Endodermal cell (in vitro differentiated cells): ENCODE results near the gene SGTB. TPM values are rescaled to one million over a fixed set of nuclear protein-coding genes. Genes with fewer than 3 reads are reported as not detected.
A peak's percentile ranks its signal among the peaks of the same experiment; 100 is the strongest.

Source experiments
- DNase-seq: peaks from one replicate; pipeline ENCODE4 v3.0.0-alpha.2; 2017
- H3K27ac ChIP-seq: 2 replicates; pipeline ENCODE4 v1.5.1; 2013; ENCODE audit warnings: mild to moderate bottlenecking, low read depth, low read length, moderate library complexity
- H3K27me3 ChIP-seq: 2 replicates; pipeline ENCODE4 v1.6.1; 2013; ENCODE audit warnings: mild to moderate bottlenecking, low read length, moderate library complexity; ENCODE audit not compliant: insufficient read depth, control insufficient read depth, poor library complexity, severe bottlenecking
- H3K36me3 ChIP-seq: 2 replicates; pipeline ENCODE4 v1.7.0; 2013; ENCODE audit warnings: mild to moderate bottlenecking, low read length, moderate library complexity; ENCODE audit not compliant: control insufficient read depth, insufficient read depth
- H3K4me1 ChIP-seq: one replicate; pipeline ENCODE4 v1.7.0; 2013; ENCODE audit warnings: low read length; ENCODE audit not compliant: control insufficient read depth, insufficient read depth
- H3K4me3 ChIP-seq: 2 replicates; pipeline ENCODE4 v1.5.1; 2013; ENCODE audit warnings: mild to moderate bottlenecking, low read length, moderate library complexity
- H3K9ac ChIP-seq: 2 replicates; pipeline ENCODE4 v1.6.1; 2013; ENCODE audit warnings: mild to moderate bottlenecking, low read length, moderate library complexity; ENCODE audit not compliant: poor library complexity, severe bottlenecking; ENCODE audit errors: extremely low read depth
- H3K9me3 ChIP-seq: 2 replicates; pipeline ENCODE4 v1.6.1; 2013; ENCODE audit warnings: mild to moderate bottlenecking, low read length, moderate library complexity; ENCODE audit not compliant: control insufficient read depth
- H3K27ac Mint-ChIP-seq: 2 replicates; pipeline ENCODE4 v1.8.0; 2020; ENCODE audit warnings: mixed read lengths
- H3K27me3 Mint-ChIP-seq: 2 replicates; pipeline ENCODE4 v1.8.0; 2021; ENCODE audit warnings: mild to moderate bottlenecking, mixed read lengths; ENCODE audit not compliant: insufficient read depth
- H3K36me3 Mint-ChIP-seq: 2 replicates; pipeline ENCODE4 v1.8.0; 2020; ENCODE audit warnings: low read depth, mixed read lengths
- H3K4me1 Mint-ChIP-seq: 2 replicates; pipeline ENCODE4 v1.8.0; 2020; ENCODE audit warnings: mixed read lengths
- H3K4me3 Mint-ChIP-seq: 2 replicates; pipeline ENCODE4 v1.8.0; 2020; ENCODE audit warnings: mild to moderate bottlenecking, moderate library complexity, mixed read lengths
- H3K9me3 Mint-ChIP-seq: 2 replicates; pipeline ENCODE4 v1.8.0; 2020; ENCODE audit warnings: mild to moderate bottlenecking, mixed read lengths
- WGBS, 2 experiments: methylation state at CpG; one replicate each; pipeline versions ENCODE4 v1.1.5 to v1.1.7; 2013; ENCODE audit warnings: missing lambda C conversion rate in 2 of 2, mixed read lengths in 1 of 2; ENCODE audit not compliant: insufficient coverage in 1 of 2, insufficient read length in 1 of 2; 5-methylcytosine and 5-hydroxymethylcytosine counted together
- total RNA-seq, 2 donors: library from RNA; stranded (reverse); fragmentation: NEBNext Ultra II Directional in 1 of 2; extraction: Animal tissue kit (Norgen Biotek cat#: 25700) in 1 of 2; gene quantifications; 2 replicates in 1 of 2; 3 replicates in 1 of 2; pipeline ENCODE4 v1.2.1, GENCODE V29; 2021
- TF ChIP-seq, protein P1 (sequence below): fragments of 200-600 bp; sonication (generic); conservative IDR thresholded peaks from 2 replicates; pipeline ENCODE4 v1.5.0; 2021; ENCODE audit warnings: antibody characterized with exemption, mild to moderate bottlenecking

The SGTB gene
- total RNA-seq, 2 donors from 2014 or later = 14.6 to 17.9 TPM

DNA sequence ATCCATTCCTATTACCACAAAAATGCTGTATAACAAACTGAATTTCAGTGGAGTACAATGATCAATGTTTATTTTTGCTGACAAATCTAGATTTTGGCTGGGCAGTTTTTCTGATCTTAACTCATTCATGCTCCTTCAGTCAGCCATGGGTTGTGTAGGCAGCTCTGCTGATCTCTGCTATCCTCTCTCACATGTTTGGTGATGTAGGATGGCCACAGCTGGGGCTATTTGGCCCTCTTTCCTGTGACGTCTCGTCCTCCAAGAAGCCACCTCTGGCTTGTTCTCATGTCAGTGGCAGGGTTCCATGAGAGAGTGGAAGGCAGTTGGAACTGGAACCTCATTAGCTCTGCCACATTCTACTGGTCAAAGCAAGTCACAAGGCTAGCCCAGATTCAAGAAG lies 9.0 kb upstream of the SGTB start:
- Mint-ChIP-seq H3K36me3 (peaks cover 11% of the 10 kb centered on the region), H3K4me3 (no peak overlapping the region), H3K4me1 (peaks cover 13% of the 10 kb centered on the region), H3K27ac (peak overlapping the region; percentile 29), H3K9me3 (no peaks in the 10 kb centered on the region), H3K27me3 (no peaks in the 10 kb centered on the region)
- DNase-seq = no peak
- Histone ChIP-seq H3K4me1 (no peaks in the 10 kb centered on the region), H3K27me3 (no peaks in the 10 kb centered on the region), H3K4me3 (no peak overlapping the region), H3K36me3 (no peaks in the 10 kb centered on the region), H3K9me3 (no peaks in the 10 kb centered on the region), H3K9ac (no peak overlapping the region), H3K27ac (no peak overlapping the region)
- WGBS, 2 experiments = 91 to 100% methylated on average over 1 to 2 of the region's 2 CpGs
- TF ChIP-seq, protein P1, sequence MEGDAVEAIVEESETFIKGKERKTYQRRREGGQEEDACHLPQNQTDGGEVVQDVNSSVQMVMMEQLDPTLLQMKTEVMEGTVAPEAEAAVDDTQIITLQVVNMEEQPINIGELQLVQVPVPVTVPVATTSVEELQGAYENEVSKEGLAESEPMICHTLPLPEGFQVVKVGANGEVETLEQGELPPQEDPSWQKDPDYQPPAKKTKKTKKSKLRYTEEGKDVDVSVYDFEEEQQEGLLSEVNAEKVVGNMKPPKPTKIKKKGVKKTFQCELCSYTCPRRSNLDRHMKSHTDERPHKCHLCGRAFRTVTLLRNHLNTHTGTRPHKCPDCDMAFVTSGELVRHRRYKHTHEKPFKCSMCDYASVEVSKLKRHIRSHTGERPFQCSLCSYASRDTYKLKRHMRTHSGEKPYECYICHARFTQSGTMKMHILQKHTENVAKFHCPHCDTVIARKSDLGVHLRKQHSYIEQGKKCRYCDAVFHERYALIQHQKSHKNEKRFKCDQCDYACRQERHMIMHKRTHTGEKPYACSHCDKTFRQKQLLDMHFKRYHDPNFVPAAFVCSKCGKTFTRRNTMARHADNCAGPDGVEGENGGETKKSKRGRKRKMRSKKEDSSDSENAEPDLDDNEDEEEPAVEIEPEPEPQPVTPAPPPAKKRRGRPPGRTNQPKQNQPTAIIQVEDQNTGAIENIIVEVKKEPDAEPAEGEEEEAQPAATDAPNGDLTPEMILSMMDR = no peak

DNA sequence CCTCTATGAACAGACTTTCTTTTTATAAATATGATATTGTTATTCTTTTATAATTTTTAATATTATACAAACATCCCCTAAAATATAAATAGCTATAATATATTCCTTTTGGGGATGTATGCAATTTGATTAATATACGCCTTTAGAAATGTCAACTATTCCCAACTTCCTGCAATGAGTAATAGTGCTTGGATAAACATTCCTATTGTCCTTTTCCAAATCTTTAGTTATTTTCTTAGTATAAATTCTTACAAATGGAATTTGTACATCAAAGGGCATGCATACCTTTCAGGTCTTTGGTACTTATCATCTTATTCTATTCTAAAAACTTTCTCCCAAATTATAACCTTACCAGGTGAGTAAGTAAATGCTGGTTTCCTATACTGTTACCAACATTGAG lies 6.3 kb upstream of the SGTB start:
- H3K4me3 Mint-ChIP-seq = no peak overlapping the region
- no peaks in the 10 kb centered on the region for H3K27me3 Mint-ChIP-seq
- DNase-seq = no peak
- H3K27ac Mint-ChIP-seq = no peak overlapping the region
- H3K36me3 Mint-ChIP-seq = peaks cover 13% of the 10 kb centered on the region
- Histone ChIP-seq H3K27ac (no peak overlapping the region), H3K36me3 (no peaks in the 10 kb centered on the region), H3K9ac (no peak overlapping the region), H3K9me3 (no peaks in the 10 kb centered on the region), H3K27me3 (no peaks in the 10 kb centered on the region), H3K4me1 (no peaks in the 10 kb centered on the region), H3K4me3 (no peak overlapping the region)
- peaks cover 12% of the 10 kb centered on the region for H3K4me1 Mint-ChIP-seq
- TF ChIP-seq, protein P1 = no peak
- 100% methylated on average over 1 of the region's 1 CpG; no CpG with 5 or more reads in 1 of the 2 experiments for WGBS, 2 experiments
- H3K9me3 Mint-ChIP-seq = no peaks in the 10 kb centered on the region

DNA sequence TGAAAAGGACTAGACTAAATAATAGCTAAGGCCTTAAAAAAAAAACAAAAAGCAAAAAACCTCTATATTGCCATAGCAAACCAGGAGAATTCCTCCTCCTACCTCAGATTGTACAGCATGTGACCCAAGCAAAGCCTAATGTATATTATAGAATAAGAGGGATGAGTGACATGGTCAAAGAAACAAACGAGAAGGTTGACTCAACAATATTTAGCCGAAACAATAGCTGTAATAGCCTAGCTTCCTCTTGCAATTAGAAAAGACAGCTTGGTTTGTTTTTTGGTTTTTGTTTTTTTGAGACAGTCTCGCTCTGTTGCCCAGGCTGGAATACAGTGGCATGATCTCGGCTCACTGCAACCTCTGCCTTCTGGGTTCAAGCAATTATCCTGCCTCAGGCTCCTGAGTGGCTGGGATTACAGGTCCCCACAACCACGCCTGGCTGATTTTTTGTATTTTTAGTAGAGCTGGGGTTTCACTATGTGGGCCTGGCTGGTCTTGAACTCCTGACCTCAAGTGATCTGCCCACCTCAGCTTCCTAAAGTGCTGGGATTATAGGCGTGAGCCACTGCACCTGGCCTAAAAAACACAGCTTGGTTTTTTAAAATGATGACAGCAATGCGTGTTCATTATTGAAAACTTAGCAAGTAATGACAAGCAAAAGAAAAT lies 5.7 kb upstream of the SGTB start:
- no peak for DNase-seq
- Mint-ChIP-seq H3K27ac (no peak overlapping the region), H3K9me3 (no peaks in the 10 kb centered on the region), H3K4me3 (no peak overlapping the region), H3K27me3 (no peaks in the 10 kb centered on the region), H3K36me3 (peaks cover 13% of the 10 kb centered on the region), H3K4me1 (peaks cover 14% of the 10 kb centered on the region)
- Histone ChIP-seq H3K4me1 (no peaks in the 10 kb centered on the region), H3K9ac (no peak overlapping the region), H3K36me3 (no peaks in the 10 kb centered on the region), H3K4me3 (no peak overlapping the region), H3K27ac (no peak overlapping the region), H3K27me3 (no peaks in the 10 kb centered on the region), H3K9me3 (no peaks in the 10 kb centered on the region)
- WGBS, 2 experiments = 92 to 97% methylated on average over 6 of the region's 7 CpGs
- TF ChIP-seq, protein P1 = no peak
